NB4 (cell line): ENCODE measurements around the gene CDH22.

Source experiments
- DNase-seq: peaks from one replicate; pipeline ENCODE4 v3.0.0; 2010; ENCODE audit warnings: low read depth
- H3K4me3 ChIP-seq: one replicate; pipeline ENCODE4 v1.5.1; 2011; ENCODE audit warnings: mild to moderate bottlenecking, low read depth, low read length, moderate library complexity
- MYC ChIP-seq: IDR thresholded peaks from 2 replicates; pipeline ENCODE4 v1.6.1; 2011; ENCODE audit warnings: low read depth, low read length
- POLR2A ChIP-seq: IDR thresholded peaks from 2 replicates; pipeline ENCODE4 v1.6.1; 2011; ENCODE audit warnings: mild to moderate bottlenecking; ENCODE audit not compliant: insufficient read length; ENCODE audit errors: extremely low read depth
- TF ChIP-seq, protein P1 (sequence below): IDR thresholded peaks from 2 replicates; pipeline ENCODE4 v1.6.1; 2011; ENCODE audit warnings: low read depth, low read length
- TF ChIP-seq, protein P2 (sequence below): IDR thresholded peaks from one replicate; pipeline ENCODE4 v1.5.1; 2012; ENCODE audit warnings: low read depth, low read length

Gene CDH22

DNA sequence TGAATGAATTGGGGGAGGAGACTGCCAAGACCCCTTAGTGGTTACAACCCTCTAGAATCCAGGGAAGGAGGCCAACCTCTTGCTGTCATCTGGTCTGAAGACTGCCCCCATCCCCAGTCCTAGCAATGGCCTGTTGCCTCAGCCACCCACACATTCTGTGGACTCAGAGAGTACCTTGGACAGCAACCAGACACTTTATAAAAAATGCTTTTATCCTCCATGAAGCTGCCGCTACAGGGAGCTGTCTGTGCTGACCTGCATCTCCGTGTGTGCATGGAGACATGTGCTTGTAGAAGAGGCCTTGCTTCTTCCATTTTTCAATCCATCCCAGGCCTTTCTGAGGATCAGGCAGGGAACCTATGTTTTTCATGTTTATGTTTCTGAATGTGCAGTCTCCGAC, 15.2 kb downstream of the CDH22 start:
- TF ChIP-seq POLR2A (no peak), MYC (peak; percentile 51)
- TF ChIP-seq, protein P1, sequence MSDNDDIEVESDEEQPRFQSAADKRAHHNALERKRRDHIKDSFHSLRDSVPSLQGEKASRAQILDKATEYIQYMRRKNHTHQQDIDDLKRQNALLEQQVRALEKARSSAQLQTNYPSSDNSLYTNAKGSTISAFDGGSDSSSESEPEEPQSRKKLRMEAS = peak; percentile 92
- TF ChIP-seq, protein P2, sequence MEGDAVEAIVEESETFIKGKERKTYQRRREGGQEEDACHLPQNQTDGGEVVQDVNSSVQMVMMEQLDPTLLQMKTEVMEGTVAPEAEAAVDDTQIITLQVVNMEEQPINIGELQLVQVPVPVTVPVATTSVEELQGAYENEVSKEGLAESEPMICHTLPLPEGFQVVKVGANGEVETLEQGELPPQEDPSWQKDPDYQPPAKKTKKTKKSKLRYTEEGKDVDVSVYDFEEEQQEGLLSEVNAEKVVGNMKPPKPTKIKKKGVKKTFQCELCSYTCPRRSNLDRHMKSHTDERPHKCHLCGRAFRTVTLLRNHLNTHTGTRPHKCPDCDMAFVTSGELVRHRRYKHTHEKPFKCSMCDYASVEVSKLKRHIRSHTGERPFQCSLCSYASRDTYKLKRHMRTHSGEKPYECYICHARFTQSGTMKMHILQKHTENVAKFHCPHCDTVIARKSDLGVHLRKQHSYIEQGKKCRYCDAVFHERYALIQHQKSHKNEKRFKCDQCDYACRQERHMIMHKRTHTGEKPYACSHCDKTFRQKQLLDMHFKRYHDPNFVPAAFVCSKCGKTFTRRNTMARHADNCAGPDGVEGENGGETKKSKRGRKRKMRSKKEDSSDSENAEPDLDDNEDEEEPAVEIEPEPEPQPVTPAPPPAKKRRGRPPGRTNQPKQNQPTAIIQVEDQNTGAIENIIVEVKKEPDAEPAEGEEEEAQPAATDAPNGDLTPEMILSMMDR = no peak
- DNase-seq = peak; percentile 71
- no peak overlapping the region for H3K4me3 ChIP-seq

DNA sequence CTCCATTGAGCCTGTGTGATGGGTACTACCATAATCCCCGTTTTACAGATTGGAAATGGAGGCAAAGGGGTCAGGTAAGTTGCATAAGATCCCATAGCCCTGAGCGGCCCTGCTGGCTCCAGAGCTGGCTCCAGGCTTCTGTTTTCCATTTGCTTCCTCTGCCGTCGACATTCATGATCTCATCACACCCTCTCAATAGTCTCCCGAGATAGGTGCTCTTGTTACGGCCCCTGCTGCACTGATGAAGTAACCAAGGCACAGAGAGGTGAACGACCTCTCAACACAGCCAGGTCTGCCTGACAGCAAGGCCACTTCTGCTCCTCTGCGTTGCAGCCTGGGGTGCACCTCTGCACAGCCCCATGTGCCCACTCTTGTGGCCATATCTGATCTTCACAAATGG, 16.9 kb downstream of the CDH22 start:
- no peak for TF ChIP-seq POLR2A
- TF ChIP-seq MYC = no peak
- TF ChIP-seq, protein P1 = no peak
- TF ChIP-seq, protein P2 = no peak
- DNase-seq = no peak

DNA sequence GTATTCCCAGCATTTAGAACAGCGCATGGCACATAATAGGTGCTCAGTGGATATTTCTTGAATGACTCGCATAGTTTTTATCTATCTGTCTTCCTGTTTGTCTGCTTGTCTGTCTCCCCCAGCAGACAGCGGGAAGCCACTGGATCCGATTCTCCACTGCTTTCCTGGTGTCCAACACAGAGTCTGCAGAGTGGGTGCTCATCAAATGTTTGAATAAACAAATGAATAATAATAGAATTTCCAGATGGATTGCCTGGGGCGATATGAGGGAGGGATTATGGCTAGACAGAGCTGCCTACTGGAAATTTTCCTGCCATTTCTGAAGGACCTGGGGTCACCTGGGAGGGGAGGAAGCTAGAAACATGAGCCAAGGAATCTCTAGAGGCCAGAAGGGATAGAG, 18.9 kb downstream of the CDH22 start:
- no peak for DNase-seq
- TF ChIP-seq POLR2A = no peak
- TF ChIP-seq, protein P1 = no peak
- no peak for TF ChIP-seq MYC
- TF ChIP-seq, protein P2 = no peak
- H3K4me3 ChIP-seq = no peak overlapping the region

More for the DNA sequence above, 16.9 kb downstream of the CDH22 start:
- no peak overlapping the region for H3K4me3 ChIP-seq

DNA sequence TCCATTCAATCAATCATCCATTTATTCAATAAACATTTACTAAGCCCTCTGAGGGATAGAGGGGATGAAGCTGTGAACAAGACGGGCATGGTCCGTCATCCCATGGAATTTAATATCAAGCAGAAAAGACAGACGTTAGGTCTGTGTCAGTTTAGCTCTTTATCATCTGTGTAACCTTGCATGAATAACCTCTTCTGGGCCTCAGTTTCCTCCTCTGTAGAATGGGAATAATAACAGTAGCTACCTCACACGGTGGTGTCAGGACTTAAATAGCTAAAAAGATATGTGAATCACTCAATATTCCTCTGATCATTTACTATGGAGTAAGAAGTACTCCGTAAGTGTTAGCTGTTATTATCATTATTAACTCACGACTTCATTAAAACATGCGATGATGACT, 21.3 kb downstream of the CDH22 start:
- no peak for DNase-seq
- TF ChIP-seq MYC (no peak), POLR2A (no peak)
- TF ChIP-seq, protein P2 = no peak
- TF ChIP-seq, protein P1 = no peak
- H3K4me3 ChIP-seq = no peak overlapping the region

DNA sequence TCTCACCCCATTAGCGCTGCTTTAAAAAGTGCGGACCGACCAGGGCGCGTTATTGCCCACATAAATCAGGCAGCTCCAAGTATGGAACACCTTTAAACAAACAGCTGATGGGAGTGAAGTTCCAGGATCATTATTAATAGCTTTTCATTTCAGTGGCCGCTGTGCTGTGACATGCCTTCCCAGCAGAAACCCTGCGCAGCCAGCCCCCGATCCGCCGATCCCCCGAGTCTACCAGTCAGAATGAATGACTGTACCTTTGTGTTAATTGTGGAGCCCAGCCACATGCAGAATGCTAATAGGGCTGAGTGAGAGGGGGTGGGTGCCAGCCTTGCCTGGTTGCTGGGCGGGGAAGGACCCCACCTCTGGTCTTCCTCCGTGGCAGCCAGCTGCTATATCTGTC, 21.9 kb downstream of the CDH22 start:
- H3K4me3 ChIP-seq = no peak overlapping the region
- DNase-seq = no peak
- TF ChIP-seq MYC = no peak
- TF ChIP-seq, protein P2 = no peak
- TF ChIP-seq, protein P1 = no peak
- no peak for TF ChIP-seq POLR2A

DNA sequence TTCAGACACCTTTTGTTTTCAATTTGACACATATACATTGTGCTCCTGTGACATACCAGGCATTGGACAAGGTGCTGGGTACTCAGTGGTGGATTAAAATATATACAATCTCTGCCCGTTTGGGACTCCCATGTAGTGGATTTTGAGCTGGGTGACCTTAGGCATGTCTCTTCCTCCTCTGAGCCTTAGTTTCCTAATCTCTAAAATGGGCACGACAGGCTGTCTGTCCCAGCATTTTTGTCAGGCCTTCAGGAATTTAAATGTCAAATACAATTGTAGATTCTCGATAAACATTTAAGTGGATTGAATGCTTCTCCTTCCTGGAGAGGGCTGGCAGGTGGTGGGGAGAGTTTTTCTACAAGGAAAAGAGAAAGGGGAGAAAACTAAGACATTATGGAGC, 22.6 kb downstream of the CDH22 start:
- no peak for TF ChIP-seq POLR2A
- TF ChIP-seq, protein P2 = no peak
- no peak for TF ChIP-seq MYC
- TF ChIP-seq, protein P1 = no peak
- H3K4me3 ChIP-seq = no peak overlapping the region
- no peak for DNase-seq
